ENCODE results near the gene SGCD. TPM values are rescaled to one million over a fixed set of nuclear protein-coding genes. Genes with fewer than 3 reads are reported as not detected.

The SGCD gene
- total and polyA plus RNA-seq, 2 of the 4 experiments (the other 2 are of a cell fraction): 5.8 to 10.6 TPM

GRCh38 chr5:156421798-156422197 lies 94.8 kb downstream of the SGCD start:
- Histone ChIP-seq H2BK20ac (ENCODE audit: low read depth, low read length) (no peak overlapping the region), H3K4me2 (ENCODE audit: low read depth, low read length) (no peak overlapping the region), H3K9me1 (ENCODE audit: insufficient read depth, low read length) (no peaks in the 10 kb centered on the region), H3K4ac (ENCODE audit: low read depth, low read length) (no peak overlapping the region), H3K23ac (ENCODE audit: low read depth, low read length) (no peak overlapping the region), H4K91ac (ENCODE audit: insufficient read depth, low read depth, low read length) (no peak overlapping the region), H3K14ac (replicated peaks; ENCODE audit: low read depth, low read length) (no peak overlapping the region), H2AFZ (replicated peaks; ENCODE audit: low read length, poor library complexity) (no peak overlapping the region), H2AK9ac (replicated peaks; ENCODE audit: low read depth, low read length, poor library complexity) (no peak overlapping the region), H3K79me1 (ENCODE audit: low read depth in 1 of 2, low read length in 2 of 2) (0 out of 4 replicates have a peak, but pooled peaks cover 0 to 2% of the 10 kb centered on the region in 2 experiments), H3K27me3 (ENCODE audit: control insufficient read depth, insufficient read depth, low read length) (no peaks in the 10 kb centered on the region), H3K9me3 (ENCODE audit: control insufficient read depth, insufficient read depth, low read length) (no peaks in the 10 kb centered on the region), H3K27ac (ENCODE audit: insufficient read depth, low read length) (no peak overlapping the region), H3K9ac (ENCODE audit: low read depth, low read length) (no peak overlapping the region), H2BK5ac (ENCODE audit: low read depth, low read length, poor library complexity, severe bottlenecking) (no peak overlapping the region), H4K8ac (ENCODE audit: low read depth in 2 of 2, low read length in 2 of 2) (no peak overlapping the region), H3K18ac (ENCODE audit: low read depth, low read length) (no peak overlapping the region), H3K4me1 (ENCODE audit: control insufficient read depth, insufficient read depth, low read length) (no peaks in the 10 kb centered on the region), H3K4me3 (ENCODE audit: insufficient read depth, low read depth, low read length) (no peak overlapping the region), H3K56ac (ENCODE audit: extremely low read depth, insufficient read depth, low read length) (no peak overlapping the region), H3K36me3 (ENCODE audit: control insufficient read depth, insufficient read depth, low read length) (0 out of 2 replicates have a peak, but pooled peaks cover 1% of the 10 kb centered on the region), H4K5ac (ENCODE audit: low read depth, low read length) (no peak overlapping the region), H2BK120ac (ENCODE audit: low read depth, low read length) (no peak overlapping the region), H4K20me1 (ENCODE audit: insufficient read depth, low read length) (no peaks in the 10 kb centered on the region; the same call in 1 of the 2 replicates), H2AK5ac (ENCODE audit: low read depth, low read length) (no peak overlapping the region), H2BK15ac (ENCODE audit: low read depth, low read length) (no peak overlapping the region)
- dilution Hi-C loops (cut with HindIII; ENCODE audit: low sequenced_read_pairs, unreplicated experiment): no loop called here
- in situ Hi-C loops (cut with MboI; ENCODE audit: low sequenced_read_pairs): no loop called here
- no TSS peak for BruUV-seq (replicated peaks)
- DNase-seq: no peak
- intact Hi-C loops (cut with micrococcal nuclease): no loop called here
- no peak for ATAC-seq (ENCODE audit: low read depth)
- CTCF ChIA-PET: no interaction called here
- TF ChIP-seq ELK1 (IDR thresholded peaks at IDR 0.05; ENCODE audit: borderline replicate concordance, low read depth, low read length): no peak
- no peak for TF ChIP-seq MAZ (IDR thresholded peaks at IDR 0.05; ENCODE audit: borderline replicate concordance, low read depth, low read length)
- no peak for TF ChIP-seq RAD21 (IDR thresholded peaks at IDR 0.05; ENCODE audit: low read length)
- TF ChIP-seq MXI1 (IDR thresholded peaks at IDR 0.05; ENCODE audit: borderline replicate concordance, low read depth, low read length): no peak
- no peak for TF ChIP-seq NFE2L2 (IDR thresholded peaks at IDR 0.05; ENCODE audit: low read depth, low read length)
- 100% methylated on average over 1 of the region's 4 CpGs; no CpG with 5 or more reads in 1 of the 2 experiments for WGBS, 2 experiments (ENCODE audit: extremely low coverage in 2 of 2, insufficient read length in 1 of 2)
- POLR2A ChIA-PET (ENCODE audit: unreplicated experiment): no interaction called here

Measured in IMR-90 (cell line).